ENCODE data around the gene PLEKHB2. TPM values are rescaled to one million over a fixed set of nuclear protein-coding genes. Genes with fewer than 3 reads are reported as not detected.

Gene PLEKHB2
- total and polyA plus RNA-seq, 9 of the 15 experiments (the other 6 are each of a cell fraction or from before 2014, with no cell fraction given), result 41.3 to 71.5 (median 50.2) TPM

DNA sequence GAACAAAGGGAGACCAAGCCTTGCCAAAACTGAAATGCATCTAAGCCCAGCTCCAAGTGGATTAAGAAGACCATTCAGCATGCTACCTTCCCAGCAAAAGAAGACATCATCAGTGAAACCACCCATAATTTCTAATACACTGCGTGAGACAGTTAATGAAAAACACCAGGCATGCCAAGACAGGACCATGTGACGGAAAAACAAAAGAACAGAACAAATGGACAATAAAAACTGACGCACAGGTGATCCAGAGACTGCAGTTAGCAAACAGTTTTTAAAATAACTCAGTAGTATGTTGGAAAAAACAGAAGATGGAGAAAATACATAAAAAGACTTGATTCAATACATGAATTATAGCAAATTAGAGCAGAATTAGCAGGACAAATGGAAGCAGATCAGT, 27.2 kb upstream of the PLEKHB2 start:
- peaks cover 89% of the 10 kb centered on the region; the same call in 2 of the 3 replicates for H3K36me3 ChIP-seq (ENCODE audit: control insufficient read depth, insufficient read depth, low read length)
- TF ChIP-seq ILK (tag; IDR thresholded peaks at IDR 0.05; ENCODE audit: borderline replicate concordance, low read depth) (no peak), KLF13 (tag; IDR thresholded peaks at IDR 0.05; ENCODE audit: borderline replicate concordance, low read depth) (no peak), CREB3L1 (IDR thresholded peaks at IDR 0.05; ENCODE audit: borderline replicate concordance, low read depth) (no peak), ZNF41 (CRISPR knock-in tag; conservative IDR thresholded peaks at IDR 0.05) (no peak), ZNF717 (CRISPR knock-in tag; IDR thresholded peaks at IDR 0.05) (no peak), BRCA1 (IDR thresholded peaks at IDR 0.05) (no peak), BRCA1 (CRISPR knock-in tag; IDR thresholded peaks at IDR 0.05) (no peak), WHSC1 (IDR thresholded peaks at IDR 0.05; ENCODE audit: low read length) (no peak), EP300 (IDR thresholded peaks at IDR 0.05; ENCODE audit: low read length) (no peak), PATZ1 (CRISPR knock-in tag; IDR thresholded peaks at IDR 0.05; ENCODE audit: borderline replicate concordance) (no peak), ZNF212 (CRISPR knock-in tag; IDR thresholded peaks at IDR 0.05) (no peak), MIER1 (IDR thresholded peaks at IDR 0.05; ENCODE audit: low read depth) (no peak)
- TF ChIP-seq, protein P1, sequence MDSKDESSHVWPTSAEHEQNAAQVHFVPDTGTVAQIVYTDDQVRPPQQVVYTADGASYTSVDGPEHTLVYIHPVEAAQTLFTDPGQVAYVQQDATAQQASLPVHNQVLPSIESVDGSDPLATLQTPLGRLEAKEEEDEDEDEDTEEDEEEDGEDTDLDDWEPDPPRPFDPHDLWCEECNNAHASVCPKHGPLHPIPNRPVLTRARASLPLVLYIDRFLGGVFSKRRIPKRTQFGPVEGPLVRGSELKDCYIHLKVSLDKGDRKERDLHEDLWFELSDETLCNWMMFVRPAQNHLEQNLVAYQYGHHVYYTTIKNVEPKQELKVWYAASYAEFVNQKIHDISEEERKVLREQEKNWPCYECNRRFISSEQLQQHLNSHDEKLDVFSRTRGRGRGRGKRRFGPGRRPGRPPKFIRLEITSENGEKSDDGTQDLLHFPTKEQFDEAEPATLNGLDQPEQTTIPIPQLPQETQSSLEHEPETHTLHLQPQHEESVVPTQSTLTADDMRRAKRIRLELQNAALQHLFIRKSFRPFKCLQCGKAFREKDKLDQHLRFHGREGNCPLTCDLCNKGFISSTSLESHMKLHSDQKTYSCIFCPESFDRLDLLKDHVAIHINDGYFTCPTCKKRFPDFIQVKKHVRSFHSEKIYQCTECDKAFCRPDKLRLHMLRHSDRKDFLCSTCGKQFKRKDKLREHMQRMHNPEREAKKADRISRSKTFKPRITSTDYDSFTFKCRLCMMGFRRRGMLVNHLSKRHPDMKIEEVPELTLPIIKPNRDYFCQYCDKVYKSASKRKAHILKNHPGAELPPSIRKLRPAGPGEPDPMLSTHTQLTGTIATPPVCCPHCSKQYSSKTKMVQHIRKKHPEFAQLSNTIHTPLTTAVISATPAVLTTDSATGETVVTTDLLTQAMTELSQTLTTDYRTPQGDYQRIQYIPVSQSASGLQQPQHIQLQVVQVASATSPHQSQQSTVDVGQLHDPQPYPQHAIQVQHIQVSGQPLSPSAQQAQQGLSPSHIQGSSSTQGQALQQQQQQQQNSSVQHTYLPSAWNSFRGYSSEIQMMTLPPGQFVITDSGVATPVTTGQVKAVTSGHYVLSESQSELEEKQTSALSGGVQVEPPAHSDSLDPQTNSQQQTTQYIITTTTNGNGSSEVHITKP (IDR thresholded peaks at IDR 0.05; ENCODE audit: partially characterized antibody), result no peak
- no TSS peak for BruUV-seq (replicated peaks)
- no peak for FAIRE-seq
- no peak overlapping the region for H3K4me2 ChIP-seq (ENCODE audit: insufficient read depth, low read length)
- H3K27me3 ChIP-seq (ENCODE audit: control insufficient read depth in 2 of 2, insufficient read depth in 2 of 2, low read length in 2 of 2), result no peaks in the 10 kb centered on the region
- no peak for ATAC-seq
- intact Hi-C loops (cut with micrococcal nuclease) (no loop called here), in situ Hi-C loops (cut with MboI) (no loop called here)
- H3K79me2 ChIP-seq (ENCODE audit: control insufficient read depth, insufficient read depth, low read length), result peaks cover 81% of the 10 kb centered on the region
- no peaks in the 10 kb centered on the region for H3K4me1 ChIP-seq (replicated peaks in 1 of 2; ENCODE audit: control insufficient read depth in 2 of 2, insufficient read depth in 2 of 2, low read length in 2 of 2)
- no peak overlapping the region for H3K4me3 ChIP-seq
- peaks cover 9% of the 10 kb centered on the region for H4K20me1 ChIP-seq (replicated peaks; ENCODE audit: control insufficient read depth, insufficient read depth, low read length)
- ChIA-PET CTCF (ENCODE audit: low intra/inter-chr PET ratio) (no interaction called here), POLR2A (interaction anchor here (0.9 to 1.2 kb wide), 3 partner anchors 10 to 15 kb away, joined by 3 to 4 read pairs (median 3); no protein-coding TSS in a partner anchor)
- H3K27ac ChIP-seq (ENCODE audit: extremely low read depth, low read depth, low read length), result no peak overlapping the region
- 94% methylated on average over 3 of the region's 3 CpGs for WGBS (ENCODE audit: insufficient coverage, low coverage, missing lambda C conversion rate)
- no peak overlapping the region for H3K9ac ChIP-seq (ENCODE audit: insufficient read depth in 1 of 2, low read depth in 2 of 2, low read length in 2 of 2)
- DNase-seq (ENCODE audit: extremely low read depth in 1 of 4, low spot score in 3 of 4), result no peak
- H2AFZ ChIP-seq (ENCODE audit: low read depth, low read length), result no peak overlapping the region
- H3K9me1 ChIP-seq (ENCODE audit: control insufficient read depth, insufficient read depth, low read length), result no peaks in the 10 kb centered on the region
- H3K9me3 ChIP-seq (replicated peaks; ENCODE audit: control insufficient read depth, insufficient read depth, low read depth, low read length), result no peaks in the 10 kb centered on the region
